Ishikawa (cell line): ENCODE results near the gene NF1.

Experiments used
- TEAD4 ChIP-seq: IDR thresholded peaks from 2 replicates; pipeline ENCODE4 v1.6.1; 2012
- TF ChIP-seq, protein P1 (sequence below): IDR thresholded peaks from 2 replicates; pipeline ENCODE4 v1.6.1; 2012; ENCODE audit warnings: low read depth, mild to moderate bottlenecking

DNA sequence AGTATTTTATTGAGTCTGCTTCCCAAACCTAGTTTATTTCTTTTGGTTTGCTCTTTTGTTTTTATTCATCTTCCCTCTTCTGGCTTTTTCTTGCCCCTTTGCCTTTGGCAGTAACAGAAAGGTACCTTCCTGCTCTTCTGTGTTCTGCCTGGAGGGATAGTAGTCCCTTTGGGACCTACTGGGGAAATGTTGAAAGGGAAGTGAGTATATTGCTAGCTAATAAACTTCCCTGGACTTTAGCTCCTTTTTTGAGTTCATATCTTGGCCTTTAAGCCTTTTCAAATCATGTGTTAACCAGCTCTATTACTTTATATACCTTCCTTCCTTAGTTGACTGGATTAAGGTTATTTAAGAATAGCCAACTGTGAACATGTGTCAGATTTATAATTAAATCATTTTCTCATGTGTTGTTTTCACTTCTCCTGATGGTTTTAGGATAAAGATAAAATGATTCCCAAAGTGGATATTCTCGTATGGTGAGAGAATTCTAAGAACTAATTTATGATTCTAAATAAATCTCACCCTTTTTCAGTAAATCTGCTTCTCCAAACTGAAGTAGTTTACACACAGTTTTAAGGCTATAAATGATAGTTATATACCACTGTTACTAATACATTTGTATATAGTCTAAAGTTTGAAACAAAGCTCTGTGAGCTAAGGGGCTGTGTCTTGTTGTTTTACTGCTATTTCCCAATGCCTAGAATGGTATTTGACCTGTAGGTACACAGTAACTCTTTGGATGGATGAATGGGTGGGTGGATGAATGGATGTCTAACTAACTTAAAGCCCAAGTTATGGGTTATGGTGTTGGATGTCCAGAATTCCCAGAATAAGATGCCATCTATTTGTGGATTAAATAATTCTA, 156.6 kb downstream of the NF1 start:
- no peak for TF ChIP-seq TEAD4
- TF ChIP-seq, protein P1, sequence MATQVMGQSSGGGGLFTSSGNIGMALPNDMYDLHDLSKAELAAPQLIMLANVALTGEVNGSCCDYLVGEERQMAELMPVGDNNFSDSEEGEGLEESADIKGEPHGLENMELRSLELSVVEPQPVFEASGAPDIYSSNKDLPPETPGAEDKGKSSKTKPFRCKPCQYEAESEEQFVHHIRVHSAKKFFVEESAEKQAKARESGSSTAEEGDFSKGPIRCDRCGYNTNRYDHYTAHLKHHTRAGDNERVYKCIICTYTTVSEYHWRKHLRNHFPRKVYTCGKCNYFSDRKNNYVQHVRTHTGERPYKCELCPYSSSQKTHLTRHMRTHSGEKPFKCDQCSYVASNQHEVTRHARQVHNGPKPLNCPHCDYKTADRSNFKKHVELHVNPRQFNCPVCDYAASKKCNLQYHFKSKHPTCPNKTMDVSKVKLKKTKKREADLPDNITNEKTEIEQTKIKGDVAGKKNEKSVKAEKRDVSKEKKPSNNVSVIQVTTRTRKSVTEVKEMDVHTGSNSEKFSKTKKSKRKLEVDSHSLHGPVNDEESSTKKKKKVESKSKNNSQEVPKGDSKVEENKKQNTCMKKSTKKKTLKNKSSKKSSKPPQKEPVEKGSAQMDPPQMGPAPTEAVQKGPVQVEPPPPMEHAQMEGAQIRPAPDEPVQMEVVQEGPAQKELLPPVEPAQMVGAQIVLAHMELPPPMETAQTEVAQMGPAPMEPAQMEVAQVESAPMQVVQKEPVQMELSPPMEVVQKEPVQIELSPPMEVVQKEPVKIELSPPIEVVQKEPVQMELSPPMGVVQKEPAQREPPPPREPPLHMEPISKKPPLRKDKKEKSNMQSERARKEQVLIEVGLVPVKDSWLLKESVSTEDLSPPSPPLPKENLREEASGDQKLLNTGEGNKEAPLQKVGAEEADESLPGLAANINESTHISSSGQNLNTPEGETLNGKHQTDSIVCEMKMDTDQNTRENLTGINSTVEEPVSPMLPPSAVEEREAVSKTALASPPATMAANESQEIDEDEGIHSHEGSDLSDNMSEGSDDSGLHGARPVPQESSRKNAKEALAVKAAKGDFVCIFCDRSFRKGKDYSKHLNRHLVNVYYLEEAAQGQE = no peak
